ENCODE results near the gene RNF148.

DNA sequence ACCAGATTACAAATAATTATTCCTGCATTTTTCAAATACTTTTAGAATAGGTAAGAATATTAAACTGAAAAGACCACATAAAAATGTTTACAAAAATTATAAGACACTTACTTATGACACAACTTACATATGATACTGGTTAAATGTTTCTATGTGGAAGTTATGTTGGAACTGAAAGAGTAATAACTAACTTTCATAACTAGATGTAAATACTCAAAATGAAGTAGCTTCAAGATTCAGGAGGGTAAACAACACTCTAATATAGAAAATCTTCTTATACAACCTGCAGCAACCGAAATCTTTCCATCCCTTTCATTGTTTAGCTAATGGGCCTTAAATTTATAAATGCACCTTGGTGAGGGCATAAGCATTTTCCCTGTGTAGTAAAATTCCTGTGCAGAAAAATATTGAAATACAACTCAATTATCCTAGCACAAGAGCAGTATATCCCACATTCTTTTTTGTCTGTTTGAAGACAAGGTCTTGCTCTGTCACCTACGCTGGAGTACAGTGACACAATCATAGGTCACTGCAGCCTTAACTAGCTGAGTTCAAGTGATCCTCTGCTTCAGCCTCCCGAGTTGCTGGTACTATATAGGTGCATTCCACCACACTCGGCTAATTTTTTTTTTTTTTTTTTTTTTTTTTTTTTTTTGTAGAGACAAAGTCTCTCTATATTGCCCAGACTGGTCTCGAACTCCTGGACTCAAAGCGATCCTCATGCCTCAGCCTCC, 14.8 kb upstream of the RNF148 start:
- TF ChIP-seq, protein P1, sequence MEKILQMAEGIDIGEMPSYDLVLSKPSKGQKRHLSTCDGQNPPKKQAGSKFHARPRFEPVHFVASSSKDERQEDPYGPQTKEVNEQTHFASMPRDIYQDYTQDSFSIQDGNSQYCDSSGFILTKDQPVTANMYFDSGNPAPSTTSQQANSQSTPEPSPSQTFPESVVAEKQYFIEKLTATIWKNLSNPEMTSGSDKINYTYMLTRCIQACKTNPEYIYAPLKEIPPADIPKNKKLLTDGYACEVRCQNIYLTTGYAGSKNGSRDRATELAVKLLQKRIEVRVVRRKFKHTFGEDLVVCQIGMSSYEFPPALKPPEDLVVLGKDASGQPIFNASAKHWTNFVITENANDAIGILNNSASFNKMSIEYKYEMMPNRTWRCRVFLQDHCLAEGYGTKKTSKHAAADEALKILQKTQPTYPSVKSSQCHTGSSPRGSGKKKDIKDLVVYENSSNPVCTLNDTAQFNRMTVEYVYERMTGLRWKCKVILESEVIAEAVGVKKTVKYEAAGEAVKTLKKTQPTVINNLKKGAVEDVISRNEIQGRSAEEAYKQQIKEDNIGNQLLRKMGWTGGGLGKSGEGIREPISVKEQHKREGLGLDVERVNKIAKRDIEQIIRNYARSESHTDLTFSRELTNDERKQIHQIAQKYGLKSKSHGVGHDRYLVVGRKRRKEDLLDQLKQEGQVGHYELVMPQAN (IDR thresholded peaks at IDR 0.05; ENCODE audit: borderline replicate concordance), result no peak
- TF ChIP-seq POLR2A (conservative IDR thresholded peaks at IDR 0.05), result no peak
- no peak for TF ChIP-seq CBX8 (IDR thresholded peaks at IDR 0.05; ENCODE audit: borderline replicate concordance, extremely low read depth, low read depth, low read length, poor library complexity, severe bottlenecking)
- TF ChIP-seq ZNF140 (CRISPR knock-in tag; IDR thresholded peaks at IDR 0.05), result no peak
- no peak for TF ChIP-seq STAT5B (CRISPR knock-in tag; IDR thresholded peaks at IDR 0.05)
- TF ChIP-seq, protein P2, sequence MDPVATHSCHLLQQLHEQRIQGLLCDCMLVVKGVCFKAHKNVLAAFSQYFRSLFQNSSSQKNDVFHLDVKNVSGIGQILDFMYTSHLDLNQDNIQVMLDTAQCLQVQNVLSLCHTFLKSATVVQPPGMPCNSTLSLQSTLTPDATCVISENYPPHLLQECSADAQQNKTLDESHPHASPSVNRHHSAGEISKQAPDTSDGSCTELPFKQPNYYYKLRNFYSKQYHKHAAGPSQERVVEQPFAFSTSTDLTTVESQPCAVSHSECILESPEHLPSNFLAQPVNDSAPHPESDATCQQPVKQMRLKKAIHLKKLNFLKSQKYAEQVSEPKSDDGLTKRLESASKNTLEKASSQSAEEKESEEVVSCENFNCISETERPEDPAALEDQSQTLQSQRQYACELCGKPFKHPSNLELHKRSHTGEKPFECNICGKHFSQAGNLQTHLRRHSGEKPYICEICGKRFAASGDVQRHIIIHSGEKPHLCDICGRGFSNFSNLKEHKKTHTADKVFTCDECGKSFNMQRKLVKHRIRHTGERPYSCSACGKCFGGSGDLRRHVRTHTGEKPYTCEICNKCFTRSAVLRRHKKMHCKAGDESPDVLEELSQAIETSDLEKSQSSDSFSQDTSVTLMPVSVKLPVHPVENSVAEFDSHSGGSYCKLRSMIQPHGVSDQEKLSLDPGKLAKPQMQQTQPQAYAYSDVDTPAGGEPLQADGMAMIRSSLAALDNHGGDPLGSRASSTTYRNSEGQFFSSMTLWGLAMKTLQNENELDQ (CRISPR knock-in tag; IDR thresholded peaks at IDR 0.05; ENCODE audit: borderline replicate concordance), result no peak
- no peak for TF ChIP-seq ESRRA (IDR thresholded peaks at IDR 0.05; ENCODE audit: borderline replicate concordance, low read depth)
- TF ChIP-seq, protein P3, sequence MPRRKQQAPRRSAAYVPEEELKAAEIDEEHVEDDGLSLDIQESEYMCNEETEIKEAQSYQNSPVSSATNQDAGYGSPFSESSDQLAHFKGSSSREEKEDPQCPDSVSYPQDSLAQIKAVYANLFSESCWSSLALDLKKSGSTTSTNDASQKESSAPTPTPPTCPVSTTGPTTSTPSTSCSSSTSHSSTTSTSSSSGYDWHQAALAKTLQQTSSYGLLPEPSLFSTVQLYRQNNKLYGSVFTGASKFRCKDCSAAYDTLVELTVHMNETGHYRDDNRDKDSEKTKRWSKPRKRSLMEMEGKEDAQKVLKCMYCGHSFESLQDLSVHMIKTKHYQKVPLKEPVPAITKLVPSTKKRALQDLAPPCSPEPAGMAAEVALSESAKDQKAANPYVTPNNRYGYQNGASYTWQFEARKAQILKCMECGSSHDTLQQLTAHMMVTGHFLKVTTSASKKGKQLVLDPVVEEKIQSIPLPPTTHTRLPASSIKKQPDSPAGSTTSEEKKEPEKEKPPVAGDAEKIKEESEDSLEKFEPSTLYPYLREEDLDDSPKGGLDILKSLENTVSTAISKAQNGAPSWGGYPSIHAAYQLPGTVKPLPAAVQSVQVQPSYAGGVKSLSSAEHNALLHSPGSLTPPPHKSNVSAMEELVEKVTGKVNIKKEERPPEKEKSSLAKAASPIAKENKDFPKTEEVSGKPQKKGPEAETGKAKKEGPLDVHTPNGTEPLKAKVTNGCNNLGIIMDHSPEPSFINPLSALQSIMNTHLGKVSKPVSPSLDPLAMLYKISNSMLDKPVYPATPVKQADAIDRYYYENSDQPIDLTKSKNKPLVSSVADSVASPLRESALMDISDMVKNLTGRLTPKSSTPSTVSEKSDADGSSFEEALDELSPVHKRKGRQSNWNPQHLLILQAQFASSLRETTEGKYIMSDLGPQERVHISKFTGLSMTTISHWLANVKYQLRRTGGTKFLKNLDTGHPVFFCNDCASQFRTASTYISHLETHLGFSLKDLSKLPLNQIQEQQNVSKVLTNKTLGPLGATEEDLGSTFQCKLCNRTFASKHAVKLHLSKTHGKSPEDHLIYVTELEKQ (CRISPR knock-in tag; IDR thresholded peaks at IDR 0.05), result no peak
- TF ChIP-seq, protein P4, sequence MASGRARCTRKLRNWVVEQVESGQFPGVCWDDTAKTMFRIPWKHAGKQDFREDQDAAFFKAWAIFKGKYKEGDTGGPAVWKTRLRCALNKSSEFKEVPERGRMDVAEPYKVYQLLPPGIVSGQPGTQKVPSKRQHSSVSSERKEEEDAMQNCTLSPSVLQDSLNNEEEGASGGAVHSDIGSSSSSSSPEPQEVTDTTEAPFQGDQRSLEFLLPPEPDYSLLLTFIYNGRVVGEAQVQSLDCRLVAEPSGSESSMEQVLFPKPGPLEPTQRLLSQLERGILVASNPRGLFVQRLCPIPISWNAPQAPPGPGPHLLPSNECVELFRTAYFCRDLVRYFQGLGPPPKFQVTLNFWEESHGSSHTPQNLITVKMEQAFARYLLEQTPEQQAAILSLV (tag; IDR thresholded peaks at IDR 0.05), result no peak
- TF ChIP-seq, protein P5, sequence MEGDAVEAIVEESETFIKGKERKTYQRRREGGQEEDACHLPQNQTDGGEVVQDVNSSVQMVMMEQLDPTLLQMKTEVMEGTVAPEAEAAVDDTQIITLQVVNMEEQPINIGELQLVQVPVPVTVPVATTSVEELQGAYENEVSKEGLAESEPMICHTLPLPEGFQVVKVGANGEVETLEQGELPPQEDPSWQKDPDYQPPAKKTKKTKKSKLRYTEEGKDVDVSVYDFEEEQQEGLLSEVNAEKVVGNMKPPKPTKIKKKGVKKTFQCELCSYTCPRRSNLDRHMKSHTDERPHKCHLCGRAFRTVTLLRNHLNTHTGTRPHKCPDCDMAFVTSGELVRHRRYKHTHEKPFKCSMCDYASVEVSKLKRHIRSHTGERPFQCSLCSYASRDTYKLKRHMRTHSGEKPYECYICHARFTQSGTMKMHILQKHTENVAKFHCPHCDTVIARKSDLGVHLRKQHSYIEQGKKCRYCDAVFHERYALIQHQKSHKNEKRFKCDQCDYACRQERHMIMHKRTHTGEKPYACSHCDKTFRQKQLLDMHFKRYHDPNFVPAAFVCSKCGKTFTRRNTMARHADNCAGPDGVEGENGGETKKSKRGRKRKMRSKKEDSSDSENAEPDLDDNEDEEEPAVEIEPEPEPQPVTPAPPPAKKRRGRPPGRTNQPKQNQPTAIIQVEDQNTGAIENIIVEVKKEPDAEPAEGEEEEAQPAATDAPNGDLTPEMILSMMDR (IDR thresholded peaks at IDR 0.05 in 2 of 3, conservative IDR thresholded peaks at IDR 0.05 in 1 of 3; ENCODE audit: insufficient read depth in 2 of 3, low read depth in 1 of 3, low read length in 3 of 3), result no peak
- no peak for TF ChIP-seq MYC (IDR thresholded peaks at IDR 0.05; ENCODE audit: low read depth, low read length)
- no peak for TF ChIP-seq MYC (CRISPR knock-in tag; IDR thresholded peaks at IDR 0.05; ENCODE audit: borderline replicate concordance, low read depth)
